Measurements from ENCODE around the gene PPP1R13B.

The PPP1R13B gene

GRCh38 chr14:103871596-103872480, 24.5 kb upstream of the PPP1R13B start:
- Histone ChIP-seq H3K9ac (ENCODE audit: low read depth, low read length) (peak overlapping the region; percentile 57; the same call in 1 of the 2 replicates), H3K4me1 (ENCODE audit: insufficient read depth, low read length) (peaks cover 6% of the 10 kb centered on the region; the same call in 1 of the 2 replicates), H3K36me3 (ENCODE audit: insufficient read depth, low read length) (no peaks in the 10 kb centered on the region), H3K9me3 (ENCODE audit: control insufficient read depth, insufficient read depth, low read length) (no peaks in the 10 kb centered on the region)

- Histone ChIP-seq H3K9me3 (ENCODE audit: control insufficient read depth, insufficient read depth, low read length) (no peaks in the 10 kb centered on the region), H3K4me1 (ENCODE audit: insufficient read depth, low read length) (peaks cover 6% of the 10 kb centered on the region; the same call in 1 of the 2 replicates), H3K9ac (ENCODE audit: low read depth, low read length) (no peak overlapping the region), H3K36me3 (ENCODE audit: insufficient read depth, low read length) (no peaks in the 10 kb centered on the region)
Measured at GRCh38 chr14:103870891-103871595, 23.7 kb upstream of the PPP1R13B start.

GRCh38 chr14:103870144-103870876, 22.9 kb upstream of the PPP1R13B start:
- Histone ChIP-seq H3K36me3 (ENCODE audit: insufficient read depth, low read length) (no peaks in the 10 kb centered on the region), H3K9ac (ENCODE audit: low read depth, low read length) (no peak overlapping the region), H3K9me3 (ENCODE audit: control insufficient read depth, insufficient read depth, low read length) (no peaks in the 10 kb centered on the region), H3K4me1 (ENCODE audit: insufficient read depth, low read length) (peaks cover 6% of the 10 kb centered on the region; the same call in 1 of the 2 replicates)

GRCh38 chr14:103869406-103870143, 22.2 kb upstream of the PPP1R13B start:
- Histone ChIP-seq H3K9me3 (ENCODE audit: control insufficient read depth, insufficient read depth, low read length) (no peaks in the 10 kb centered on the region), H3K36me3 (ENCODE audit: insufficient read depth, low read length) (no peaks in the 10 kb centered on the region), H3K9ac (ENCODE audit: low read depth, low read length) (no peak overlapping the region), H3K4me1 (ENCODE audit: insufficient read depth, low read length) (peaks cover 6% of the 10 kb centered on the region; the same call in 1 of the 2 replicates)

- H3K9ac ChIP-seq (ENCODE audit: low read depth, low read length), result no peak overlapping the region
Measured at GRCh38 chr14:103868242-103868897, 21.0 kb upstream of the PPP1R13B start.

GRCh38 chr14:103867523-103867953, 20.2 kb upstream of the PPP1R13B start:
- H3K4me1 ChIP-seq (ENCODE audit: insufficient read depth, low read length), result peaks cover 4% of the 10 kb centered on the region; the same call in 1 of the 2 replicates
- no peaks in the 10 kb centered on the region for H3K9me3 ChIP-seq (ENCODE audit: control insufficient read depth, insufficient read depth, low read length)
- no peaks in the 10 kb centered on the region for H3K36me3 ChIP-seq (ENCODE audit: insufficient read depth, low read length)
- H3K9ac ChIP-seq (ENCODE audit: low read depth, low read length), result no peak overlapping the region

More at GRCh38 chr14:103868242-103868897, 21.0 kb upstream of the PPP1R13B start:
- no peaks in the 10 kb centered on the region for H3K9me3 ChIP-seq (ENCODE audit: control insufficient read depth, insufficient read depth, low read length)
- H3K36me3 ChIP-seq (ENCODE audit: insufficient read depth, low read length), result no peaks in the 10 kb centered on the region
- H3K4me1 ChIP-seq (ENCODE audit: insufficient read depth, low read length), result peaks cover 6% of the 10 kb centered on the region; the same call in 1 of the 2 replicates

GRCh38 chr14:103867020-103867419, 19.6 kb upstream of the PPP1R13B start:
- H3K36me3 ChIP-seq (ENCODE audit: insufficient read depth, low read length), result no peaks in the 10 kb centered on the region
- H3K9ac ChIP-seq (ENCODE audit: low read depth, low read length), result no peak overlapping the region
- no peaks in the 10 kb centered on the region for H3K9me3 ChIP-seq (ENCODE audit: control insufficient read depth, insufficient read depth, low read length)
- no peaks in the 10 kb centered on the region; the same call in 1 of the 2 replicates for H3K4me1 ChIP-seq (ENCODE audit: insufficient read depth, low read length)

GRCh38 chr14:103863245-103863644, 15.9 kb upstream of the PPP1R13B start:
- Histone ChIP-seq H3K9me3 (ENCODE audit: control insufficient read depth, insufficient read depth, low read length) (no peaks in the 10 kb centered on the region), H3K4me1 (ENCODE audit: insufficient read depth, low read length) (no peaks in the 10 kb centered on the region; the same call in 1 of the 2 replicates), H3K9ac (ENCODE audit: low read depth, low read length) (no peak overlapping the region), H3K36me3 (ENCODE audit: insufficient read depth, low read length) (no peaks in the 10 kb centered on the region)

GRCh38 chr14:103862393-103862782, 15.0 kb upstream of the PPP1R13B start:
- Histone ChIP-seq H3K9me3 (ENCODE audit: control insufficient read depth, insufficient read depth, low read length) (no peaks in the 10 kb centered on the region), H3K9ac (ENCODE audit: low read depth, low read length) (no peak overlapping the region), H3K36me3 (ENCODE audit: insufficient read depth, low read length) (no peaks in the 10 kb centered on the region), H3K4me1 (ENCODE audit: insufficient read depth, low read length) (no peaks in the 10 kb centered on the region; the same call in 1 of the 2 replicates)

- no peaks in the 10 kb centered on the region for H3K9me3 ChIP-seq (ENCODE audit: control insufficient read depth, insufficient read depth, low read length)
- H3K4me1 ChIP-seq (ENCODE audit: insufficient read depth, low read length), result peaks cover 2% of the 10 kb centered on the region; the same call in 1 of the 2 replicates
- no peak overlapping the region for H3K9ac ChIP-seq (ENCODE audit: low read depth, low read length)
- H3K36me3 ChIP-seq (ENCODE audit: insufficient read depth, low read length), result no peaks in the 10 kb centered on the region
Measured at GRCh38 chr14:103861413-103862392, 14.3 kb upstream of the PPP1R13B start.

GRCh38 chr14:103859416-103860202, 12.2 kb upstream of the PPP1R13B start:
- no peaks in the 10 kb centered on the region for H3K36me3 ChIP-seq (ENCODE audit: insufficient read depth, low read length)
- H3K4me1 ChIP-seq (ENCODE audit: insufficient read depth, low read length), result peaks cover 19% of the 10 kb centered on the region
- H3K9ac ChIP-seq (ENCODE audit: low read depth, low read length), result no peak overlapping the region
- H3K9me3 ChIP-seq (ENCODE audit: control insufficient read depth, insufficient read depth, low read length), result no peaks in the 10 kb centered on the region
